Adrenal gland (tissue), 12 donors: Measurements from ENCODE around the gene UTP15. TPM values are rescaled to one million over a fixed set of nuclear protein-coding genes. Genes with fewer than 3 reads are reported as not detected.
A peak's percentile ranks its signal among the peaks of the same experiment; 100 is the strongest.

Experiments
- DNase-seq, 7 donors: peaks; one replicate each; pipeline ENCODE4 v3.0.0-alpha.2; 2019 to 2020
- H3K27ac ChIP-seq, 5 donors: fragments of 200-600 bp; sonication (generic) in 4 of 5; 1 replicate in 3 of 5; 2 replicates in 2 of 5; pipeline versions ENCODE4 v1.5.1 to v1.8.0; 2016 to 2020; ENCODE audit warnings: mild to moderate bottlenecking in 1 of 5
- H3K27me3 ChIP-seq: fragments of 200-600 bp; 2 replicates; pipeline ENCODE4 v1.8.0; 2021
- H3K36me3 ChIP-seq, 2 donors: fragments of 200-600 bp; replicated peaks in 1 of 2; 1 replicate in 1 of 2; 2 replicates in 1 of 2; pipeline versions ENCODE4 v1.5.1 to v1.8.0; 2018 to 2022
- H3K4me1 ChIP-seq, 2 donors: fragments of 200-600 bp; replicated peaks in 1 of 2; 1 replicate in 1 of 2; 2 replicates in 1 of 2; pipeline versions ENCODE4 v1.5.1 to v1.8.0; 2018 to 2021
- H3K4me3 ChIP-seq, 4 donors: fragments of 200-600 bp; sonication (generic) in 3 of 4; one replicate each; pipeline ENCODE4 v1.5.1; 2016 to 2018
- H3K9me3 ChIP-seq, 3 donors: fragments of 200-600 bp; sonication (generic) in 1 of 3; replicated peaks in 1 of 3; 1 replicate in 2 of 3; 2 replicates in 1 of 3; pipeline versions ENCODE4 v1.5.1 to v1.8.0; 2016 to 2021
- POLR2A ChIP-seq, 2 donors: fragments of 450-650 bp; IDR thresholded peaks; one replicate each; pipeline ENCODE4 v1.6.1; 2017; ENCODE audit warnings: antibody characterized with exemption in 2 of 2, mild to moderate bottlenecking in 2 of 2, moderate library complexity in 1 of 2
- intact Hi-C, 2 donors: fragments of 100-400 bp; cut with DNase I; formaldehyde crosslinking; loops; one replicate each; pipeline versions ENCODE4 v1.14.1 to v1.15.0; 2022 to 2023
- polyA plus RNA-seq, 3 donors: library from polyadenylated mRNA; stranded (reverse); fragments of 200-250 nt in 2 of 3; fragments of 350-450 nt in 1 of 3; fragmentation: Illumina TruSeq in 1 of 3; extraction: RNeasy Lipid Tissue Mini Kit (QIAGEN cat#74804) in 1 of 3; gene quantifications; one replicate each; pipeline ENCODE4 v1.2.3, GENCODE V29; 2013 to 2014
- total RNA-seq, 9 donors: library from RNA; depleted of rRNA in 4 of 9; stranded (reverse); fragments of >200 nt in 4 of 9; fragments of 120-200 nt in 1 of 9; fragmentation: NEBNext Ultra II Directional in 1 of 9; extraction: Animal tissue kit (Norgen Biotek cat#: 25700) in 1 of 9; gene quantifications; one replicate each; pipeline versions ENCODE4 v1.1.0 to v1.2.4, GENCODE V29; 2013 to 2023
- TF ChIP-seq, protein P1 (sequence below), 6 experiments: fragments of 450-650 bp in 4 of 6; fragments of 200-600 bp in 2 of 6; sonication (generic) in 1 of 6; IDR thresholded peaks; 1 replicate in 5 of 6; 2 replicates in 1 of 6; pipeline versions ENCODE4 v1.5.1 to v1.8.0; 2016 to 2021; ENCODE audit warnings: antibody characterized with exemption in 6 of 6, mild to moderate bottlenecking in 2 of 6, moderate library complexity in 1 of 6
- donor health status: healthy with polysubstance abuse.
- donor health status: Bipolar disorder and iron deficiency.
- donor health status: DM: yes; HTN: yes; CAD: no.
- donor health status: DM: no; HTN: no; CAD: no.
- donor health status: DM: no; HTN: no; CAD: no.
- donor health status: DM: yes; HTN: yes; CAD: no.

UTP15 gene
- total and polyA plus RNA-seq, 12 donors = 4.2 to 30.2 (median 16.5) TPM

DNA sequence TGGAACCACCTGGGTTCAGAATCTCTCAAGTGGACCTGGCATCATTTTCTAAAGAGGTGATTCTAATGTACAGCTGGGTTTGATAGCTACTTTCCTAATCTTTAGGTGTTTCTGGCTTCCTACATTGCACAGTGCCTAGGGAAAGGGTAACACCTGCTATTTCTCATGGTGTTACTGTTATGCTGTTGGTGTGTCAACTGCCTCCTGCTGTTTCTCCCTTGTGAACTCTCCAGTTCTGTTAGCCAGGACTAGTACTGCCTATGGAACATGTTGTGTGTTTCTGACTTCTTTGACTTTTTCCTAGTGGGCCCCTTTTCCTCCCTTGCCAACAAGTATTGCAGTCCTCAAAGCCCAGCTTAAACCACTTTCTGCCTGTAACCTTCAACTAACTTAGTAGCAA is 66.0 kb downstream of the UTP15 start:
- DNase-seq = no peak
- no peaks in the 10 kb centered on the region for H3K9me3 ChIP-seq
- TF ChIP-seq, protein P1, sequence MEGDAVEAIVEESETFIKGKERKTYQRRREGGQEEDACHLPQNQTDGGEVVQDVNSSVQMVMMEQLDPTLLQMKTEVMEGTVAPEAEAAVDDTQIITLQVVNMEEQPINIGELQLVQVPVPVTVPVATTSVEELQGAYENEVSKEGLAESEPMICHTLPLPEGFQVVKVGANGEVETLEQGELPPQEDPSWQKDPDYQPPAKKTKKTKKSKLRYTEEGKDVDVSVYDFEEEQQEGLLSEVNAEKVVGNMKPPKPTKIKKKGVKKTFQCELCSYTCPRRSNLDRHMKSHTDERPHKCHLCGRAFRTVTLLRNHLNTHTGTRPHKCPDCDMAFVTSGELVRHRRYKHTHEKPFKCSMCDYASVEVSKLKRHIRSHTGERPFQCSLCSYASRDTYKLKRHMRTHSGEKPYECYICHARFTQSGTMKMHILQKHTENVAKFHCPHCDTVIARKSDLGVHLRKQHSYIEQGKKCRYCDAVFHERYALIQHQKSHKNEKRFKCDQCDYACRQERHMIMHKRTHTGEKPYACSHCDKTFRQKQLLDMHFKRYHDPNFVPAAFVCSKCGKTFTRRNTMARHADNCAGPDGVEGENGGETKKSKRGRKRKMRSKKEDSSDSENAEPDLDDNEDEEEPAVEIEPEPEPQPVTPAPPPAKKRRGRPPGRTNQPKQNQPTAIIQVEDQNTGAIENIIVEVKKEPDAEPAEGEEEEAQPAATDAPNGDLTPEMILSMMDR (IDR thresholded peaks at IDR 0.05) = no peak
- TF ChIP-seq POLR2A (IDR thresholded peaks at IDR 0.05) = no peak
- H3K27me3 ChIP-seq = no peaks in the 10 kb centered on the region
- H3K27ac ChIP-seq = peak overlapping the region in 2 of 5 donors; percentile 1 to 9
- H3K36me3 ChIP-seq = no peaks in the 10 kb centered on the region
- H3K4me3 ChIP-seq = no peak overlapping the region
- intact Hi-C loops = no loop called here
- peaks cover 24 to 56% of the 10 kb centered on the region in 2 donors for H3K4me1 ChIP-seq

Other genes with a start within 250 kb of the UTP15 start
- gene FOXD1, start 117.0 kb upstream of the UTP15 start, total RNA-seq = 1 to 10 TPM; 1.1 to 6.5 (median 2.2) TPM
- 1 to 10 TPM; 1.2 to 4.5 (median 1.9) TPM for gene FOXD1, start 117.0 kb upstream of the UTP15 start, polyA plus RNA-seq
- gene BTF3, start 67.3 kb upstream of the UTP15 start, total RNA-seq = 100 to 1,000 TPM; 375 to 634 (median 504) TPM
- 100 to 1,000 TPM; 426 to 852 (median 519) TPM for gene BTF3, start 67.3 kb upstream of the UTP15 start, polyA plus RNA-seq
- gene ANKRA2, start 104 bp upstream of the UTP15 start, total RNA-seq = 10 to 100 TPM; 14.3 to 54.2 (median 31.2) TPM
- gene ANKRA2, start 104 bp upstream of the UTP15 start, polyA plus RNA-seq = 10 to 100 TPM; 19.6 to 35.8 (median 22.0) TPM
- 100 to 1,000 TPM in 1 of 9 donors, 10 to 100 TPM in 8; 33.5 to 138 (median 58.8) TPM for gene ARHGEF28, start 60.5 kb downstream of the UTP15 start, total RNA-seq
- gene ARHGEF28, start 60.5 kb downstream of the UTP15 start, polyA plus RNA-seq = 10 to 100 TPM; 25.3 to 40.9 (median 32.9) TPM